ENCODE data around the gene B9D1.

B9D1 gene

GRCh38 chr17:19376811-19377210, 14.3 kb upstream of the B9D1 start:
- FAIRE-seq (no peak), DNase-seq (ENCODE audit: low spot score) (no peak)

DNA sequence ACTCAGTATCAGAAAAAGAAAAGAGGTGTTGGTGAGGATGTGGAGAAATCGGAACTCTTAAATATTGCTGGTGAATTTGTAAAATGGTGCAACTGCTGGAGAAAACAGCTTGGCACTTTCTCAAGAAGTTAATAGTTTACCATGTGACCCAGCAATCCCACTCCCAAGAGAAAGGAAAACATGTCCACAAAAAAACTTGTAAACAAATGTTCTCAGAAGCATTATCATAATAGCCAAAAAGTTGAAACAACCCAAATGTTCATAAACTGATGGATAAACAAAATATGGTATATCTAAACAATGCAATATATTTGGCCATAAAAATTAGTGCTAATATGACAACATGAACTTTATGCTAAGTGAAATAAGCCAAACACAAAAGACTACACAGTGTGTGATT, 13.2 kb upstream of the B9D1 start:
- FAIRE-seq, result no peak
- DNase-seq (ENCODE audit: low spot score), result no peak

- DNase-seq (ENCODE audit: low spot score) (no peak), FAIRE-seq (no peak)
Observed at GRCh38 chr17:19374136-19374535, 11.6 kb upstream of the B9D1 start.

DNA sequence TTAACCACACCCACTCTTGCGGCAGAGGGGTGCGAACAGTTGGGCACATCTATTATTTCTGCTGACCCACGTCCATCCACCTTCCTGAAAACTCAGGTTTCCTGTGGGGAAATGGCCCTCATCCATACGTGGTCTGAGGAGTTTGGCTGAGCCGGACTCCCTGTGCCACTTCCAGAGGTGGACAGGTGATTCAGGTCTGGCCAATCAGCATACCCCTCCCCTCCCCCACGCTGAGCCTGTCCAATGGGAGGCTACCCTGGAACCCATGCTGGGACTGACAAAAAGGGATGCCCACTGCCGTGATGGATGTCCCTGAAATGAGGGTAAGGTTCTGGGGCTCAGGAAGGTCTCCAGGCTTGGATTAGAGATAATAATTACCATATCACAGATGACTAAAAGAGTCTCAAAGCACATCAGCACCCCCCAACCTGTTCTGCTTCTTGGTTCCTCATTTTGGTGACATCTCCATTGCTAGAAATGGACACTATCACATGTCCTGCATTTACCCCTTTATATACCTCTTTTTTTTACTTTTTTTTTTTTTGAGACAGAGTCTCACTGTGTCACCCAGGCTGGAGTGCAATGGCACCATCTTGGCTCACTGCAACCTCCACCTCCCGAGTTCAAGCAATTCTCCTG, 10.5 kb upstream of the B9D1 start:
- no peak for DNase-seq (ENCODE audit: low spot score)

GRCh38 chr17:19372439-19372838, 9.9 kb upstream of the B9D1 start:
- FAIRE-seq (no peak), DNase-seq (ENCODE audit: low spot score) (no peak)

More for the DNA sequence above, 10.5 kb upstream of the B9D1 start:
- FAIRE-seq, result no peak

- DNase-seq (ENCODE audit: low spot score), result no peak
- FAIRE-seq, result no peak
Observed at GRCh38 chr17:19372011-19372370, 9.5 kb upstream of the B9D1 start.

DNA sequence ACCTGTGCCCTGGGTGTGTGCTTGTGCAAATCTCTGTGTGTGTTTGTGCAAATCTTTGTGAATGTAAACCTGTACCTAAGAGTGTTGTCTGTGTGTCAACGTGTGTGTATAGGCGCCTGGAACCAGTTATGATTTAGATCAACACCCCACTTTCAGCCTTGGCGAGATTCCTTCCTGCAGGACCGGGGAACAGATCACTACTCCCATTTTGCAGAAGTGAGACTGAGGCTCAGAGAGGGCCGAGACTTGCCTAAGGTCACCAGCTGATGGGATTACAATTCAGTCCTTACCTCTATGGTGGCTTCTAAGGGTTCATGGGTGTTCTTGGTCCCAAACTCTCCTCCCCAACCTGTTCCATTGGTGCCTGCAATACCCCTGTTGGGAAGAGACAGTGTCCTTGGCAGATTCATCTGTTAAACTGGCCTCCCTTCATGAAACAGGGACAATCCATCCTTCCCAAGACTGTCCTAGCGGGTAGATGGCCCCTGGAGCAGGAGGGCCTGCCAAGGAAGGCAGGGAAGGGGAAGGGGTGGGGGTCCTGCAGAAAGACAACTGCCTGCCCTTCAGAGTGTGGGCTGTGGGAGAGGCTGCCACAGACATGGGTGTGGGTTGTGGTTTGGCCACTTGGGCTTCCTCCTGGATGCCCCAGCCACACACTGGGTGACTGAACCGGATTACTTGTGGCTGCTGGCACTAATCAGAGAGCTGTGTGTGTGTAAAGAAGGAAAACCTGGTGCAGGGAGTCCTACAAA, 8.9 kb upstream of the B9D1 start:
- DNase-seq (ENCODE audit: low spot score) (no peak), FAIRE-seq (no peak)

GRCh38 chr17:19370493-19370960, 8.0 kb upstream of the B9D1 start:
- peak; percentile 4 for DNase-seq (ENCODE audit: low spot score)
- FAIRE-seq, result no peak

DNA sequence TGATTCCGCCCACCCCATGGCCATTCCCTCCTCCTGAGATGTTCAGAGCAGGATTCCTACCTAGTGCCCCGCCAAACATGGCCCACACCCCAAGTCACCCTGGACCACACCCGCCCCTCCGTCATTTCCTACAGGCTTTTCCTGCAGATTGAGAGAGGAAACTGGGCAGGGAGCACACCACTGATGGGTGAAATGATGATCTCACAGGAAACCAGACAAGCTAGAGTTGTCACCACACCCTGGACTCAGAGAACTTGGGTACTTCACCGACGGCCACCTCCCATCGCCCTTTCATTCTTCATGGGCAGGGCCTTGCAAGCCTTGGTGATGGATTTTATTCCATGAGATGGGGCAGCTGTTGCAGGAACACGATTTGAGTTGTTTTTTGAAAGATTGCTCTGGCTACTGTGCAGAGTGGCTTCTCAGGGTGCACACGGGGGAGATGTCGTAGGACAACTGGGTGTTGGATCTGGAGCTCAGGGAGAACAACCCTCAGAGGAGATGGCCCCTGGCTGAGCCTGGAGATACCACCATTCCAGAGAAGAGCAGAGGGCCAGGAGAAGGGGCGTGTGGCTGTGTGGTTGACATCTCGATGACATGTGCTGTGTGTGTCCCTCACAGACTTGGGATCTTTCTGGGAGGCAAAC, 7.4 kb upstream of the B9D1 start:
- DNase-seq (ENCODE audit: low spot score), result no peak
- FAIRE-seq, result no peak

DNA sequence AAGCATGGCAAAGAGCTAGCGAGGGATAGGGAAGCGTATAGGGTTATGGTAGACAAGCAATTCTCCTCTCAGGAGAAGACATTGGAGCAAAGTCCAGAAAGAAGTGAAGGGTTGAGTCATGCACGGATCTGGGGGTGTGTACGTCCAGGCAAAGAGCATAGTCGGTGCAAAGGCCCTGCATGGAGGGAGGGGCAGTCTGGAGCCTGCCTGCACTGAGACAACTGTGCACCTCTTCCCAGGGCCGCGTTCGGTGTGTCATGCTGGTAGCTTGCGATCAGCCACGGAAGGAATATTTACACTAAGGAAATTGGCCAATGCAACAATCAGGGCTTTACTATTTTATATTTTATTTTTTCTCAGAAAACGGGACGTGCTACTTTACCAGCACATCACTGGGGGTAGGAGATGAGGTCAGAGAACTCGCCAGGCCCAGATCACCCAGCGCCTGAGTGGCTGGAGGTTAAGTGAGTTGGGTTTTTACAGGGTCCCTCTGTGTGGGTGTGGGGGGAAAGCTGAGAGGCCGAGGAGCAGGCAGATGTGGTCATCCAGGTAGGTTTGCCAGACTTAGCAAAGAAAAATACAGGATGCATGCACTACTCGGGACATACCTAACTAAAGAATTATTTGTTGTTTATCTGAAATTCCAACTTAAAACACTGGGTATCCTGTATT, 6.7 kb upstream of the B9D1 start:
- no peak for DNase-seq (ENCODE audit: low spot score)
- no peak for FAIRE-seq

DNA sequence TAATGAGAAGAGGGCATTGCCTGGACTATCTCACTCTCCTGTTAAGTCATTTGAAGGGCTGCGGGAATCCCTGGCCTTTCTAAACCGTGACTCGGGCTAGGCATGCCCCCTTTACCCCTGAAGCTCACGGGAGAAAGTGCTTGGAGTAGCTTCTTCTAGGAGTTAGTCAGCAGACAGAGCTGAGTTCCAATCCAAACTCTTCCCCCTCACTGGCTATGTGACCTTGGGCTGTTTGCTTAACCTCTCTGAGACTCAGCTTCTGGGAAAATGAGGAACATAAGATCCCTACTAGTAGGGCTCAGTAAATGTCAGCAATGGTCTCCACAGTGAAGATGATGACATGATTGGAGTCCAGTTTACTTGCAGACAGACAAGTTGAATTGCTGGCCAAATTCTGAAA, 5.7 kb upstream of the B9D1 start:
- DNase-seq (ENCODE audit: low spot score), result no peak
- no peak for FAIRE-seq

- DNase-seq (ENCODE audit: low spot score) (no peak), FAIRE-seq (no peak)
Observed at GRCh38 chr17:19366637-19366972, 4.1 kb upstream of the B9D1 start.

DNA sequence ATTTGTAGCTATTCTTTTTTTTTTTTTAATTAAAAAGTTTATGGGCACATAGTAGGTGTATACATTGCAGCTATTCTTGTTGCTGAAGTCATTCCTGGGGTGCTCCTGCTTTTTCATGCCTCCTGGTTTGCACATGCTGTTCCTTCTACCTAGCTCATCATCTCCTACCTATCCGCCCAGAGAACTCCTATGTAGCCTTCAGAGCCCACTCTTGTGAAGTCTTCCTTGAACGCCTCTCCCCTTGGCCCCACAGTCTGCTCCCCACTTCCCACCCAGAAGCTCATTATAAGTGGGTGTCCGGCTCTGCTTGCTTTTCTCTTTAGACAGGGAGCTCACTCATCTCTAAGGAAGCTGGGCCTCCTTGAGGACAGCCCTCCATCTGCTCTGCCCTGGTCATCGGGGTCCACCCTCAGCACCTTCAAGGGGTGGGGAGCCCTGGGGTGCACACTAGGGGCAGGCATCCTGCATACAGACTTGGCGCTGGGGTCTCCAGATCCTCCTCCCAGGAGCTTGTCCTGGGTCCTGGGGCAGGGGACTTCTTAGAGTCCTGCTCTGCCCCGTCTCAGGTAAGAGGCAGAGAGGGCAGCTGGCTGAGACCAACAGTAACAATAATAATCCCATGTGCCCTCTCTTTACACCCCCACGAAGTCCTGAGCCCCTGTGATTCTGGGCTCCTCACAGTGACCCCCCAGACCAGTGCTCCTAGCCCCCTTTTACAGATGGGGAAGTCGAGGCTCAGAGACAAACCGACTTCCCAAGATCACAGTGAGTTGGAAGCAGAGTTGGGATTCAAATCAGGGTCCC, 3.5 kb upstream of the B9D1 start:
- DNase-seq (ENCODE audit: low spot score) (no peak), FAIRE-seq (no peak)

DNA sequence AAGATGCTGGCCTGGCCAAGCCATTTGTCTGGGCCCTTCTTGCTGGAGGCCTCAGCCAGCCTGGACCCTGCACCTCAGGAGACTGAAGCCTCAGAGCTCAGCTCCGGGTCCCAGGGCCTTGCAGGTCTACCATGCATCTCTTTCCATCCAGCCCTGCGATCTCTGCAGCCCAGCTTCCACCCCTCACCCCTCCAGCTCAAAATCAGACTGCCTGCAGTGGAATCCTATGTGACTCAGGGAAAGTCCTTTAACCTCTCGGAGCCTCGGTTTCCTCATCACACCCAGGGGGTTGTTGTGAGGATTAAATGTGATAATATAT, 2.9 kb upstream of the B9D1 start:
- no peak for DNase-seq (ENCODE audit: low spot score)

GRCh38 chr17:19364699-19365498, 2.4 kb upstream of the B9D1 start:
- DNase-seq (ENCODE audit: low spot score) (no peak), FAIRE-seq (no peak)

More for the DNA sequence above, 2.9 kb upstream of the B9D1 start:
- no peak for FAIRE-seq

GRCh38 chr17:19363460-19364035, 1.0 kb upstream of the B9D1 start:
- DNase-seq (ENCODE audit: low spot score) (no peak), FAIRE-seq (no peak)

GRCh38 chr17:19363114-19363438, 553 bp upstream of the B9D1 start:
- FAIRE-seq (no peak), DNase-seq (ENCODE audit: low spot score) (no peak)

GRCh38 chr17:19361944-19362276, 613 bp downstream of the B9D1 start:
- DNase-seq (ENCODE audit: low spot score) (no peak), FAIRE-seq (no peak)

DNA sequence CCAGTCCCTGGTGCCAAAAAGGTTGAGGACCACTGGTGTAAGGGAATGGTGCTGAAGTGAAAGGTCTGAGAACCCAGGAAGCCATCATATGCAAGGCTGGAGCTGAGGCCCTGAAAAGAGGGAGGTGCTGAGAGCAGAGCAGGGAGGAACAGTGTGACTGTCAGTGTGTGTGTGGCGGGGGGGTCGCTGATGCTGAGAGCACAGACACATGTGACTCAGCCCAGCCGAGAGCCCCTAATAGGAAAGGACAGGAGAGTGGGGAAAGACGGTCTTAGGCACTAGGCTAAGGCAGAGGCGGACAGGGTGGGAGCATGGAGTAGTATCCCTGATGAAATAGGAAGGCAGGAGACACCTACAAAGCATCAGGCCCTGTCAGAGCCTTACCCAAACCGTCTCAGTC, 1.2 kb downstream of the B9D1 start:
- FAIRE-seq, result no peak
- no peak for DNase-seq (ENCODE audit: low spot score)

DNA sequence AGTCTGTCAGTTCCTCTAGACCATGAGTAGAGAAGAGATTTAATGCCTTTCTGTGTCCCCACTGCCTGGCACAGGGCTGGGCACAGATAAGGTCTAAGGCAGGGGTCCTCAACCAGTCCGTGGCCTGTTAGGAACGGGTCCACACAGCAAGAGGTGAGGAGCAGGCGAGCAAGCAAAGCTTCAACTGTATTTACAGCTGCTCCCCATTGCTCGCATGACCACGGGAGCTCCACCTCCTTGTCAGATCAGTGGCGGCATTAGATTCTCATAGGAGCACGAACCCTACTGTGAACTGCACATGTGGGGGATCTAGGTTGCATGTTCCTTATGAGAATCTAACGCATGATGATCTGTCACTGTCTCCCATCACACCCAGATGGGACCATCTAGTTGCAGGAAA, 1.8 kb downstream of the B9D1 start:
- FAIRE-seq (no peak), DNase-seq (ENCODE audit: low spot score) (no peak)

- FAIRE-seq (no peak), DNase-seq (ENCODE audit: low spot score) (no peak)
Observed at GRCh38 chr17:19359856-19360255, 2.7 kb downstream of the B9D1 start.
